ENCODE results near the gene PARP16. TPM values are rescaled to one million over a fixed set of nuclear protein-coding genes. Genes with fewer than 3 reads are reported as not detected.
"Not testable (repeated sequence)": the region's sequence is repeated elsewhere in the genome, so short reads cannot be mapped to it uniquely, and the experiment has no call there.

The PARP16 gene
- polyA plus RNA-seq, 1 experiment = 5.2 TPM

- DNase-seq (ENCODE audit: low read depth) = no peak
- H3K4me3 ChIP-seq (ENCODE audit: low read depth, low read length) = no peak overlapping the region
- H3K36me3 ChIP-seq (ENCODE audit: control insufficient read depth, insufficient read depth, low read length) = no peaks in the 10 kb centered on the region; the same call in 1 of the 2 replicates
- H3K27me3 ChIP-seq (ENCODE audit: control insufficient read depth, insufficient read depth, low read length) = no peaks in the 10 kb centered on the region
- ChIA-PET POLR2A (no interaction called here), CTCF (no interaction called here)
- TF ChIP-seq CTCF (IDR thresholded peaks at IDR 0.05; ENCODE audit: insufficient read depth, low read depth, low read length) = no peak
Measured at GRCh38 chr15:65244638-65245037, 42.0 kb downstream of the PARP16 start.

DNA sequence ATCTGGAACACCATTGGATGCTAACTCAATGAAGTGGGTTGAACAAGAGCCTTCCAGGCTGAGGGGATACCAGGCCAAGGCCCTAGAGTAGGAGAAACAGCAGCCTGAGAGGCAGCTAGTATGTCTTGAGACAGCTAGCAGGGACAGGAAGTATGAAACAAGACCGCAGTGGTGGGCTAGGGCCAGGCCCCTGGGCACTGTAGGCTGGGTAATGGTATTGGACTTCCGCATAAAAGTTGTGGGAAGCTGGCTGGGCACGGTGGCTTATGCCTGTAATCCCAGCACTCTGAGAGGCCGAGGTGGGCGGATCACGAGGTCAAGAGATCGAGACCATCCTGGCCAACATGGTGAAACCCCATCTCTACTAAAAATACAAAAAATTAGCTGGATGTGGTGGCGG, 50.2 kb downstream of the PARP16 start:
- DNase-seq (ENCODE audit: low read depth); H3K36me3 ChIP-seq (ENCODE audit: control insufficient read depth, insufficient read depth, low read length); H3K27me3 ChIP-seq (ENCODE audit: control insufficient read depth, insufficient read depth, low read length); H3K4me3 ChIP-seq (ENCODE audit: low read depth, low read length); POLR2A ChIA-PET: not testable (repeated sequence)
- CTCF ChIA-PET = interaction anchor here (1.1 to 2.2 kb wide), 3 partner anchors 12 to 35 kb away, joined by 3 to 4 read pairs (median 3); no protein-coding TSS in a partner anchor

GRCh38 chr15:65233696-65234095, 53.0 kb downstream of the PARP16 start:
- ChIA-PET CTCF (interaction anchor here (1.0 to 1.5 kb wide), 2 partner anchors 11 to 41 kb away, joined by 4 read pairs; no protein-coding TSS in a partner anchor), POLR2A (no interaction called here)
- Histone ChIP-seq H3K36me3 (ENCODE audit: control insufficient read depth, insufficient read depth, low read length) (no peaks in the 10 kb centered on the region), H3K27me3 (ENCODE audit: control insufficient read depth, insufficient read depth, low read length) (no peaks in the 10 kb centered on the region), H3K4me3 (ENCODE audit: low read depth, low read length) (no peak overlapping the region)
- DNase-seq (ENCODE audit: low read depth) = no peak
- TF ChIP-seq CTCF (IDR thresholded peaks at IDR 0.05; ENCODE audit: insufficient read depth, low read depth, low read length) = no peak

DNA sequence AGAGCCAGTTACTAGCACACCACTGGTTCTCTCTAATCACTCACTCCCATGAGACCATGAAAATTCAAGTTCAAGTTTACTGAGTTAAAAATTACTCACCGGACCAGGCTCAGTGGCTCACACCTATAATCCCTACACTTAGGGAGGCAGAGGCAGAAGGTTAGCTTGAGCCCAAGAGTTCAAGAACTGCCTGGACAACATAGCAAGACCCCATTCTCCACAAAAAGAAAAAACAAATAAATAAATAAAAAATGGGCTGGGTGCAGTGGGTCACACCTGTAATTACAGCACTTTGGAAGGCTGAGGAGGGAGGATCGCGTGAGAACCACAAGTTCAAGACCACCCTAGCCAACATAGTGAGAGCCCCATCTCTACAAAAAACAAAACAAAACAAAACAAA, 54.2 kb downstream of the PARP16 start:
- POLR2A ChIA-PET = no interaction called here
- CTCF ChIA-PET = interaction anchor here (1.2 kb wide), 2 partner anchors 14 to 21 kb away, joined by 3 read pairs; no protein-coding TSS in a partner anchor

GRCh38 chr15:65231306-65231705, 55.4 kb downstream of the PARP16 start:
- H3K4me3 ChIP-seq (ENCODE audit: low read depth, low read length) = no peak overlapping the region
- ChIA-PET CTCF (interaction anchor here (0.6 to 1.2 kb wide), 3 partner anchors 16 to 197 kb away, joined by 3 read pairs; no protein-coding TSS in a partner anchor), POLR2A (no interaction called here)
- H3K27me3 ChIP-seq (ENCODE audit: control insufficient read depth, insufficient read depth, low read length) = no peaks in the 10 kb centered on the region
- TF ChIP-seq CTCF (IDR thresholded peaks at IDR 0.05; ENCODE audit: insufficient read depth, low read depth, low read length) = no peak
- DNase-seq (ENCODE audit: low read depth) = no peak
- no peaks in the 10 kb centered on the region for H3K36me3 ChIP-seq (ENCODE audit: control insufficient read depth, insufficient read depth, low read length)

More for the DNA sequence above, 54.2 kb downstream of the PARP16 start:
- DNase-seq (ENCODE audit: low read depth) = no peak
- no peak for TF ChIP-seq CTCF (IDR thresholded peaks at IDR 0.05; ENCODE audit: insufficient read depth, low read depth, low read length)
- no peaks in the 10 kb centered on the region for H3K36me3 ChIP-seq (ENCODE audit: control insufficient read depth, insufficient read depth, low read length)
- no peaks in the 10 kb centered on the region for H3K27me3 ChIP-seq (ENCODE audit: control insufficient read depth, insufficient read depth, low read length)
- H3K4me3 ChIP-seq (ENCODE audit: low read depth, low read length) = no peak overlapping the region

GRCh38 chr15:65226901-65227300, 59.8 kb downstream of the PARP16 start:
- H3K36me3 ChIP-seq (ENCODE audit: control insufficient read depth, insufficient read depth, low read length); POLR2A ChIA-PET; DNase-seq (ENCODE audit: low read depth); H3K4me3 ChIP-seq (ENCODE audit: low read depth, low read length); H3K27me3 ChIP-seq (ENCODE audit: control insufficient read depth, insufficient read depth, low read length); CTCF ChIA-PET: not testable (repeated sequence)
